Mammary epithelial cell (primary cell): ENCODE measurements around the gene ERCC6L.

Source experiments
- CTCF ChIP-seq, 2 donors: IDR thresholded peaks in 1 of 2; conservative IDR thresholded peaks in 1 of 2; 2 replicates each; pipeline ENCODE4 v1.5.1; 2011 to 2012; ENCODE audit warnings: inconsistent platforms in 2 of 2, low read length in 2 of 2, mild to moderate bottlenecking in 2 of 2, control low read depth in 1 of 2, low read depth in 1 of 2; ENCODE audit not compliant: insufficient read depth in 1 of 2; ENCODE audit errors: extremely low read depth in 1 of 2
- EZH2 ChIP-seq: IDR thresholded peaks from 2 replicates; pipeline ENCODE4 v1.6.1; 2012; ENCODE audit warnings: low read length, inconsistent platforms, borderline replicate concordance

- no peak for TF ChIP-seq CTCF (conservative IDR thresholded peaks at IDR 0.05 in 1 of 2, IDR thresholded peaks at IDR 0.05 in 1 of 2; ENCODE audit: extremely low read depth in 1 of 2, insufficient read depth in 1 of 2, low read depth in 1 of 2, low read length in 2 of 2)
- TF ChIP-seq EZH2 = no peak
Measured at GRCh38 chrX:72282302-72282701, 43.5 kb upstream of the ERCC6L start.
